ENCODE data around the gene VMAC. TPM values are rescaled to one million over a fixed set of nuclear protein-coding genes. Genes with fewer than 3 reads are reported as not detected.

The VMAC gene
- 0.34 to 0.65 TPM (median 0.52 TPM) in 5 replicates for total RNA-seq (2022; extraction: Qiagen RNA extraction; ENCODE audit: low read depth)

DNA sequence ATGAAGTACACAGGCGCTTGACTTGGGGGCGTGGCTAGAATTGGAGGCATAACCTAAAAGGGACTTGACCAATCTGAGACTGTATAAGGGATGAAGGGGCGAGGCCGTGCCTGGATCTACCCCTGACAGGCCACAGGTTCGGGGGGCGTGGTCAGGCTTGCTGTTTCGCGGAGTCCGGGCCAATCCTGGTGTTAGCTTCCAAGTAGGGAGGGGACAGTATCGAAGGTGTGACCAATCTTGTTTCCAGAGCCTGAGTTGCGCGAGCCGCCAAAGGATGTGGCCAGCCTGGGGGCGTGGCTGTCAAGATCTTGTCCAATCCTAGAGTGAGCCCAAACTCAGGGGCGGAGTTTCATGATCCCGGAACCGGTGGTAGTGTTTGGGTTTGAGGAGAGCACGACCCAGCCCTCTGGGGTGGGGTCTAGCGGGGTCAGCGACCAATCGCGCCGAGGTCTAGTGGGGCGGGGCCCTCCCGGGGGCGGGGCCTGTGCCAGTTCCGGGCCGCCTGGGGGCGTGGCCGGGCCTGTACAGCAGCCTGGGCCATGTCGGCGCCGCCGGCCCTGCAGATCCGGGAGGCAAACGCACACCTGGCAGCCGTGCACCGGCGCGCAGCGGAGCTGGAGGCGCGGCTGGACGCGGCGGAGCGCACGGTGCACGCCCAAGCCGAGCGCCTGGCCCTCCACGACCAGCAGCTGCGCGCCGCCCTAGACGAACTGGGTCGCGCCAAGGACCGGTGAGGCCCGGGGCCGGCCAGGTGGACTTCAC lies at the start of gene VMAC:
TSS of gene VMAC (plus strand) at position 521 of the 762 bp plus-strand sequence. CDS start at position 540, 19 bp downstream.

GRCh38 chr19:5903624-5904351 lies 884 bp upstream of the VMAC start, which contains the start of gene NDUFA11:
Gene NDUFA11 (minus strand): TSS chr19:5903790. CDS start chr19:5903708, 82 bp downstream.

DNA sequence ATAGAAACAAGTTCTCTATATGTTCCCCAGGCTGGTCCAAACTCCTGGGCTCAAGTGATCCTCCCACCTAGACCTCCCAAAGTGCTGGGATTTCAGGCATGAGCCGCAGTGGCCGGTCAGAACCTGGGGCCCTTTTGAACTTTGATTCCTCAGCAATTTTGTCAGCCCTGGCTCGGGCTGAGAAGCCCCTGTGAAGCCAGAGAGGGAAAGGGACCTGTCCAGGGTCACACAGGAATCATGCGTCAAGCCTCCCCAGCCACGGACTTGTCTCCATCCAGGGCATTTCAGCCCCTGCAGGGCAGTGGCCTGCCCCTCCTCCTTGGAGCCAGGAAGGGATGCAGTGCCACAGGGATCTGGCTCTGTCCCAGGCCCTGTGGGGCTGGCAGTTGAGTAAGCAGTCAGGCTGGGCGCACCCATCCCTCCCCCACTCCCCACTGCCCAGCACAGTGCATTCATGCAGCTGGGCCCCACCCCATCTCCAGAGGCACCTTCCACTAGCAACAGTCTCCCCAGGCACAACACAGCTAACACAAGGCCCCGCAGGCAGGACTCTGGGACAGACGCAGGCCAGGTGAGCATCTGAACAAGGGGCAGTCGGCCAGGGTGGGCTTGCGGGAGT lies 9.2 kb downstream of the VMAC start, which contains the start of gene CAPS:
TSS of gene CAPS (plus strand) at position 516 of the 619 bp plus-strand sequence. CDS start 153 bp downstream, outside the sequence.

Other genes with a start within 250 kb of the VMAC start
- gene MICOS13, start 224.4 kb upstream of the VMAC start, total RNA-seq (2022; extraction: Qiagen RNA extraction; ENCODE audit: low read depth), result 40.6 to 69.2 TPM (median 63.8 TPM) in 5 replicates
- 4.3 to 5.0 TPM (median 4.6 TPM) in 5 replicates for gene HSD11B1L, start 223.8 kb upstream of the VMAC start, total RNA-seq (2022; extraction: Qiagen RNA extraction; ENCODE audit: low read depth)
- gene RPL36, start 214.6 kb upstream of the VMAC start, total RNA-seq (2022; extraction: Qiagen RNA extraction; ENCODE audit: low read depth), result 676 to 817 TPM (median 781 TPM) in 5 replicates
- 40.9 to 63.7 TPM (median 63.2 TPM) in 5 replicates for gene LONP1, start 184.7 kb upstream of the VMAC start, total RNA-seq (2022; extraction: Qiagen RNA extraction; ENCODE audit: low read depth)
- gene CATSPERD, start 184.2 kb upstream of the VMAC start, total RNA-seq (2022; extraction: Qiagen RNA extraction; ENCODE audit: low read depth), result not detected in 5 replicates
- gene PRR22, start 120.1 kb upstream of the VMAC start, total RNA-seq (2022; extraction: Qiagen RNA extraction; ENCODE audit: low read depth), result 1.2 to 2.7 TPM (median 2.5 TPM) in 5 replicates
- 29.2 to 35.5 TPM (median 32.6 TPM) in 5 replicates for gene DUS3L, start 113.7 kb upstream of the VMAC start, total RNA-seq (2022; extraction: Qiagen RNA extraction; ENCODE audit: low read depth)
- gene NRTN, start 99.8 kb upstream of the VMAC start, total RNA-seq (2022; extraction: Qiagen RNA extraction; ENCODE audit: low read depth), result 0.78 to 1.6 TPM (median 0.81 TPM) in 4 of 5 replicates, not detected in the other
- gene FUT6, start 65.2 kb upstream of the VMAC start, total RNA-seq (2022; extraction: Qiagen RNA extraction; ENCODE audit: low read depth), result not detected in 5 replicates
- gene FUT3, start 53.4 kb upstream of the VMAC start, total RNA-seq (2022; extraction: Qiagen RNA extraction; ENCODE audit: low read depth), result 0.12 TPM in 1 of 5 replicates, not detected in the others
- not detected in 5 replicates for gene FUT5, start 34.3 kb upstream of the VMAC start, total RNA-seq (2022; extraction: Qiagen RNA extraction; ENCODE audit: low read depth)
- 164 to 293 TPM (median 272 TPM) in 5 replicates for gene NDUFA11, start 1.1 kb upstream of the VMAC start, total RNA-seq (2022; extraction: Qiagen RNA extraction; ENCODE audit: low read depth)
- 0.27 to 2.1 TPM (median 1.2 TPM) in 5 replicates for gene CAPS, start 9.4 kb downstream of the VMAC start, total RNA-seq (2022; extraction: Qiagen RNA extraction; ENCODE audit: low read depth)
- gene RANBP3, start 73.3 kb downstream of the VMAC start, total RNA-seq (2022; extraction: Qiagen RNA extraction; ENCODE audit: low read depth), result 37.1 to 44.6 TPM (median 42.7 TPM) in 5 replicates
- gene RFX2, start 205.6 kb downstream of the VMAC start, total RNA-seq (2022; extraction: Qiagen RNA extraction; ENCODE audit: low read depth), result 4.6 to 8.4 TPM (median 5.8 TPM) in 5 replicates
- 0.46 TPM in 1 of 5 replicates, not detected in the others for gene ACSBG2, start 230.8 kb downstream of the VMAC start, total RNA-seq (2022; extraction: Qiagen RNA extraction; ENCODE audit: low read depth)

All from A549 treated with ZK216348 at 1 μM for 4 hours (cell line).